SK-MEL-5 (cell line): ENCODE results near the gene DGLUCY. TPM values are rescaled to one million over a fixed set of nuclear protein-coding genes. Genes with fewer than 3 reads are reported as not detected.
"Not testable (repeated sequence)": the region's sequence is repeated elsewhere in the genome, so short reads cannot be mapped to it uniquely, and the experiment has no call there.

Source experiments
- DNase-seq: peaks from one replicate; pipeline ENCODE4 v3.0.0-alpha.2; 2016; ENCODE audit warnings: low read depth, low spot score
- in situ Hi-C: cut with HindIII; loops from 2 replicates; pipeline ENCODE4 v1.10.0; 2016; ENCODE audit warnings: low sequenced_read_pairs, high pct_unique_total_duplicates, low pct_unique_long_range_greater_than_20kb
- total RNA-seq: library from RNA; depleted of rRNA; stranded (reverse); fragments of >200 nt; shearing (Covaris generic); gene quantifications from 2 replicates; pipeline ENCODE4 v1.2.3, GENCODE V29; 2014

DGLUCY gene
- total RNA-seq, 1 experiment from 2014 or later: 10.1 TPM

DNA sequence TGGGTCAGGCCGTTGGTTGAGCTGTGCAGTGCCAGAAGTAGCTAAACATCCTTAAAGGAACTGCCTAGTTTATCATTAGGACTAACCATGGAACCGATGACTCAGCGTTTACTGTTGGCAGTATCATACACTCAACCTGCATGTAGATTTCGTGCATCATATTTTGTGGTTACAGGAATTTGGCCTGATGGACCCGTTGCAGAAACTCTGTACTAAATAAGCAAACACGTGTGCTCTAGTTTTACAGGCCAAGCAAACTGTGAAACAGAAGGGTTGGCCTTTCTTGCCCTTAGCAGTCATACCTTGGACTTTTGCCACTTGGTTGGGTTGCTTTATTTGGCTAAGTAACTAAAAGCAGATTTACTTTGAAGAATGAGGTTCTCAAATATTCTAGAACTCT lies 35.6 kb downstream of the DGLUCY start:
- in situ Hi-C loops: no loop called here
- no peak for DNase-seq

DNA sequence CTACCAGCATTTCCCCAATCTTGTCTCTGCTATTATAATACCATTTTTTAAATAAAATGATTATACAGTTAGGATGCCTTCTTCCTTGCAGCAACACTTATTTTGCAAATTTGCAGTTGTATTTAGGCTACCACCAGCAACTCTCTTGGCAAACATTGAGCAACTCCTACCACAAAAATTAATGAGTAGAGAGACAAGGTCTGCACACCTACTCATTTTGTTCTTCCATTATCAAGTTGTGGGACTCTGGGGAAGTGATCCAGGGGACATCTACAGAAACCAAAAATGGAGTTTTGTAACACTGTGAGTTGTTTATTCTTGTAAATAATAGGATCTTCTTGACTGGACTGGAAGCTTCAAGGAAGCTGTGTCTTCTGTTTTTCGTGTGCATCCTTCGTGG lies 38.6 kb downstream of the DGLUCY start:
- no peak for DNase-seq
- in situ Hi-C loops: loop anchor here (25.0 kb wide), 1 partner anchor 240 kb away; no protein-coding TSS in a partner anchor

DNA sequence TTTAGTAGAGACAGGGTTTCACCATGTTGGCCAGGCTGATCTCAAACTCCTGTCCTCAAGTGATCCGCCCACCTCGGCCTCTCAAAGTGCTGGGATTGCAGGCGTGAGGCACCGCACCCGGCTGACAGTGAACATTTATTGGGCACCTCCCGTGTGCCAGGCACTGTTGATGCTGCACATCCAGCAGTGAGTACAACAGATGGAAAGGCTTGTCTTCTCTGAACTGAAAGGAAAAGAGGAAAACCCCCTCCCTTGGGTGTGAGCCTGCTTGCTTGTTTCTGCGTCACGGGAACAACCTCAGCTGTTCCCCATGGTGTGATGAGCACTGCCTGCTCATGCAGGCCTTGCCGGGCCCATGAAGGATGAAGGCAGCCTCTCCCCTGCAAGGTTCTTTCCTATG lies 39.5 kb downstream of the DGLUCY start:
- in situ Hi-C loops: loop anchor here (25.0 kb wide), 1 partner anchor 241 kb away; no protein-coding TSS in a partner anchor

DNA sequence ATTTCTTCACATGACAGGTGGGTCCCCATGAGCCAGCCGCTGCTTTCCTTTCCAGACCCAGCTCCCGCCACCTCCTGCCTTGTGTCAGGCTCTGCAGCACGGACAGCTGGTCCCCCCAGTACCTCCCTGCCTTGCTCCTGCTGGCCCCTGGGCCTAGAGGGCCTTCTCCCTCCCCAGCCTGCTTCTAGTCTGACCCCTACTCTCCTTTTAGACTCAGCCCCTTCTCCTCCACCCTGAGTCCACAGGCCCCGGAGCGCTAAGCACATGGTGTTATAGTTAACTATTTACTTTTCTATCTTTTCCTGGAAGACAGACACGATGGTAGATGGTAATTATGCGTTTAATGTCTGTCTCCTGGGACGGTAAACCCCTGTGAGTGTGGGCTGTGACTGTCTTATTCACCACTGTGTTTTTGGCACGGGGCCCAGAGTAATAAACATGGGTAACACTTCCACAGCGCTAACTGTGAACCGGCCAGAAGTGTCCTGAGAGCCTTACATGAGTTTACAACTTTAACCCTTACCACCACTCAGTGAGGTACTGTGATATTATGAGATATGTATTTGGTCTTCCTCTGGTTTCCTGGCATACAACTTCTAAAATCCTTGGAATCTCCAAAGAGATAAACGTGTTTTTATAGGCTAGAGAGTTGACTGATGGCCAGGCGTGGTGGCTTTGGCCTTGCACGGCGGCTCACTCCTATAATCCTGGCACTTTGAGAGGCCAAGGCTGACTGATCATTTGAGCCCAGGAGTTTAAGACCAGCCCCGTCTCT lies 41.2 kb downstream of the DGLUCY start:
- no peak for DNase-seq
- in situ Hi-C loops: loop anchor here (25.0 kb wide), 1 partner anchor 243 kb away; no protein-coding TSS in a partner anchor

More for the DNA sequence above, 39.5 kb downstream of the DGLUCY start:
- DNase-seq: no peak

DNA sequence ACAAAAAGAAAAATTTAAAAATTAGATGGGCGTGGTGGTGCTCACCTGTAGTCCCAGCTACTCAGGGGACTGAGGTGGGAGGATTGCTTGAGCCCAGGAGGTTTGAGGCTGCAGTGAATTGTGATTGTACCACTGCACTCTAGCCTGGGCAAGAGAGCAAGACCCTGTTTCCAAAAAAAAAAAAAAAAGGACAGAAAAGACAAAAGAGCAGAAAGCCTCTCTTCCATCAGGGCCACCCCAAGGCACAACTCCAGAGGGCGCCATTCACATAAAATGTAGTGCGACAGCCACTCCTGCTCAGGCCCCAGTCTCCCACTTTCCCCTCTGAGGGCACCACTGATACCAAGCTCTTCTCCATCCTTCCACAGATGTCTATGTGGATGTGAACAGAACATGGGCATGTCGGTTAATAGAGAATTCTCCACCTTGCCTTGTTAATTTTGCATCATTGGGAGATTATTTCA lies 41.8 kb downstream of the DGLUCY start:
- no peak for DNase-seq
- in situ Hi-C loops: loop anchor here (25.0 kb wide), 1 partner anchor 243 kb away; no protein-coding TSS in a partner anchor

DNA sequence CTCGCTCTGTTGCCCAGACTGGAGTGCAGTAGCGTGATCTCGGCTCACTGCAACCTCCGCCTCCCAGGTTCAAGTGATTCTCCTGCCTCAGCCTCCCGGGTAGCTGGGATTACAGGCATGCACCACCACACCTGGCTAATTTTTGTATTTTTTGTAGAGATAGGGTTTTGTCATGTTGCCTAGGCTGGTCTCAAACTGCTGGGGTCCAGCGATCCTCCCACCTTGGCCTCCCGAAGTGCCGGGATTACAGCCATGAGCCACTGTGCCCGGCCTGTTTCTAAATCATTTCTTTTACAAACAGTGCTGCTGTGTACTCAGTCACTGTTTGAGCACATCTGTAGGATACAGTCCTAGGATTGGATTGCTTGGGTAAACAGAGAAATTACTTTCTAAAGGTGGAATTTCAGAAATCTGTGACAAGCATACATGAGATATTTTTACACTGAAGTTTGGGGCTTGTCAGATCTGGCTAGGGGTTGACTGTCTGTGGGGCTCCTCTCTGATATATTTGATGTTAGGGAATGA lies 42.3 kb downstream of the DGLUCY start:
- in situ Hi-C loops: loop anchor here (25.0 kb wide), 1 partner anchor 244 kb away; no protein-coding TSS in a partner anchor
- DNase-seq: not testable (repeated sequence)

DNA sequence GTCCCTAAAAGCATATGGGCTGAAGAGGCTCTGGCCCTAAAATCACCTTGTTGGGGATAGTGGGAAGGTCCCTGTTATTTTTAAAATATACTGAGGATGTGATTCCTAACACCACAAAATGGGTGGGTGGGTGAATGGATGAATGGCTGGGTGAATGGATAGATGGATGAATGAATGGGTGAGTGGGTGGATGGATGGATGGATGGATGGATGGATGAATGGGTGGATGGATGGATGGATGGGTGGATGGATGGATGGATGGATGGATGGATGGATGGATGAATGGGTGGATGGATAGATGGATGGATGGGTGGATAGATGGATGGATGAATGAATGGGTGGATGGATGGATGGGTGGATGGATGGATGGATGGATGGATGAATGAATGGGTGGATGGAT lies 43.0 kb downstream of the DGLUCY start:
- DNase-seq: not testable (repeated sequence)
- in situ Hi-C loops: loop anchor here (25.0 kb wide), 1 partner anchor 245 kb away; no protein-coding TSS in a partner anchor

DNA sequence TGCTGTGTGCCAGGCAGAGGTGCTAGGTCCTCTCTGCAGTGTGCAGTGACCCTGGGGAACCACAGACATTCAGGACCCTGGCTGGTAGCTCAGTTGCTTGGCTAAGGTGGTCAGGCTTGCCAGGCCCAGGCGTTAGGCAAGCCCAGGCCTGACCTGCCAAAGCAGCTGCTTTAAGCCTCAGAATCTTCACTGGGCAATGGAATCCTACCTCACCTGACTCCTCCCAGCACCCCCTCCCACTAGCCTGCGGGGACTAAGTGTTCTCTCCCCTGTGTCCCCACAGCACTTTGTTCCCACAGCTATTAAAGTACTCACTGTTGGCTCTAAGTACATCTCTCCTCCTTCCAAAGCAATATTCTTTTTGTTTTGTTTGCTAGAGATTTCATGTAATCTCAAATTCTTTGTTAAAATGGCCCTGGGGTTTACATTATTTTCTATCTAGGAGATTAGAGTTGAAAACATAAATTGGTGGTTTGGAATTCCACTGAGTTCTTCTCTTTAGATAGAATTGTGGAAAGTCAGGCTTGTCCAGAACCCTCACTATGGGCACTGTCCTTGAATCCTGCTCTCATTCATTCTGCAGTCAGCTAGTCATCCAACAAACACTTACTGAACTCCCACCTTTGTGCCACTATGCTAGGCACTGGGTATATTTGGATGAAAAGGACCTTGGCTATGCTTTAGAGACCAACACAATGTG lies 44.4 kb downstream of the DGLUCY start:
- in situ Hi-C loops: loop anchor here (25.0 kb wide), 1 partner anchor 246 kb away; no protein-coding TSS in a partner anchor
- DNase-seq: no peak

DNA sequence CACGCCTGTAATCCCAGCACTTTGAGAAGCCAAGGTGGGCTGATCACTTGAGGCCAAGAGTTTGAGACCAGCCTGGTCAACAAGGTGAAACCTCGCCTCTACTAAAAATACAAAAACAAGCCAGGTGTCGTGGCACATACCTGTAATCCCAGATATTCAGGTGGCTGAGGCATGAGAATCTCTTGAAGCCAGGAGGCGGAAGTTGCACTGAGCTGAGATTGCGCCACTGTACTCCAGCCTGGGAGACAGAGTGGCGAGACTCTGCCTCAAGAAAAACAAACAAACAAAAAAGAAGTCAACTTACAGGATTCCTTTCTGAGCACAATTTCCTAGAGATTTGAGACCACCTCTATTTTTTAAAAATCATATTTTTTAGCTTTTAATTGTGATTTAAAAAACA lies 45.3 kb downstream of the DGLUCY start:
- in situ Hi-C loops: loop anchor here (25.0 kb wide), 1 partner anchor 247 kb away; no protein-coding TSS in a partner anchor

DNA sequence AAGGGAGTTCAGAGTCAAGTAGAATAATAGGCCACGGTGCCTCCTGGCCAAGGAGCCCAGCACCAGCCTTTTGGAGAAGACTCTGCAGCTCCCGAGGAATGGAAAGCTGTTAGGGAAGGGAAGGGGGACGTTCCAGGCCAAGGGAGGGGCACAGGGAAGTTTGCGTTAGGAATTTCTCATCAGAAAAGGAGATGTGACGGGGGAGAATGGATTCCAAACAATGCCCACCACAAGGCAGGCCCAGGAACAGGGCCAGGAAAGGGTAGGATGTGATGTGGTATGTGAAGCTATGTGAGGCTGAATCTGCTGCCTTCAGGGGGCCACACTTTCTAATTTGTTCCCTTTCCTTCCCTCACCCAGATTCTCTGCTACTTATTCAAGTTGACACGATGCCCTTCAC lies 46.0 kb downstream of the DGLUCY start:
- DNase-seq: no peak
- in situ Hi-C loops: loop anchor here (25.0 kb wide), 1 partner anchor 248 kb away; no protein-coding TSS in a partner anchor

More for the DNA sequence above, 45.3 kb downstream of the DGLUCY start:
- no peak for DNase-seq

DNA sequence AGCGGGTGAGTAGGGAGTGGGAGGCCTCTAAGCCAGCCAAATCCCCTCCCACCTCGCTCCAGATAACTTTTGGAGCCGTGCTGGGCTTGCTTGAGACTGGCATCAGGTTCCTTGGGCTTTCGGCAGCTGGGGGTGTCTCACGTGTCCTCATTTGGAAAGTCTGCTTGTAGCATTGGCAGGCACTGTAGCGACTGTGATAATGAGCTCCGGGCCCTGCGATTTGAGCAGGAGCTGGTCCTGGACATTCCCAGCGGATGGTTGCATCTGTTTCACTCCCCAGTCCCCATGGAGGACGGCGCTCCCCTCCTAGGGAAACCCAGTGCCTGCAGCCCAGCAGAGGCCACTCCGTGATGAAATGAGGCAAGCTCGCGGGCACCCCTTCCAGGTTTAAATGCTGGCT lies 49.4 kb downstream of the DGLUCY start:
- in situ Hi-C loops: loop anchor here (25.0 kb wide), 1 partner anchor 251 kb away; no protein-coding TSS in a partner anchor

DNA sequence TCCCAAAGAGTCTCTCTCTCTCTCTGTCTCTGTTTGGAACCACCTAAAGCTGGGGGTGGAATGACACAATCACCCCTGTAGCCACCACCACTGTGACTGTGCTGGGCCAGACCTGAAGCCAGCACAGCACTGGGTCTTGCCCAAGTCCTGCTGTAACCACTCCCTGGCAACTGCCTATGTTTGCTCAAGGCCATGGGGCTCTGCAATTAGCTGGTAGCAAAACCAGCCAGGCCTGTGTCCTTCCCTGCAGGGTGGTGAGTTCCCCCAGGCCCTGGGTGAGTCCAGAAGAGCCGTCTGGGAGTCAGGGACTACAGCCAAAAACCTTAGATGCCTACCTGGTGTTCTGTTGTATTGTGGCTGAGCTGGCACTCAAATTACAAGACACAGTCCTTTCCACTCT lies 50.8 kb downstream of the DGLUCY start:
- in situ Hi-C loops: loop anchor here (25.0 kb wide), 1 partner anchor 252 kb away; no protein-coding TSS in a partner anchor
- DNase-seq: no peak

More for the DNA sequence above, 49.4 kb downstream of the DGLUCY start:
- DNase-seq: no peak

DNA sequence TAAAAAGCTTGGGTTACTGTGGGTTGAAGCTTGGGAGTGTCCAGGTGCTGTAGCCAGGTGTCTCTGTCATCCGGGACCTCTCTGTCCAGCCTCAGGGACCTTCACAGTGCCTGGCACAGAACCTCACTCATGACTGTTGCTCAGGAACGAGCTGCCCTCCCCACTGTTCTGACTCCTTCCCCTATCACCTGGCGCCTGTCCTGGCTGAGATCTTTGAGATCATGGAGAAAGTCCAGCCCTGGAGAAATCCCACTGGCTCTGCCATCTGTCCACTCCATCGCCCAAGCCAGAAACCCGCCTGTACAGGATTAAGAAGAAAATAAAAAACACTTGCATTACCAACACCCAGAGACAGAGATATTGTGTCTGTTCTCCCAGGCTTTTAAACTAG lies 53.5 kb downstream of the DGLUCY start:
- DNase-seq: no peak
- in situ Hi-C loops: loop anchor here (25.0 kb wide), 1 partner anchor 255 kb away; no protein-coding TSS in a partner anchor

DNA sequence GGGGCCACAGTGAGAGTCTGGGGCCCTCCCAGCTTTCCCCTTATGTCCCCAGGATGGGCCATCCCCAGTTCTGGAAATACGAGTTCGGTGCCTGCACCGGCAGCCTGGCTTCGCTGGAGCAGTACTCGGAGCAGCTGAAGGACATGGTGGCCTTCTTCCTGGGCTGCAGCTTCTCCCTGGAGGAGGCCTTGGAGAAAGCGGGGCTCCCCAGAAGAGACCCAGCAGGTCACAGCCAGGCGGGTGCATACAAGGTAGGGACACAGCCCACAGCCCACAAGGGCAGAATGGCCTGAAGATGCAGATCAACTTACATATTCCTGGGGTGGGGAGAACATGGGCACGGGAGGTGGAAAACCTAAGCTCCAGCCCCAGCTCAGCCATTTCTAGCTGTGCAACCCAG lies 56.1 kb downstream of the DGLUCY start:
- in situ Hi-C loops: loop anchor here (25.0 kb wide), 1 partner anchor 258 kb away; no protein-coding TSS in a partner anchor
- DNase-seq: no peak

DNA sequence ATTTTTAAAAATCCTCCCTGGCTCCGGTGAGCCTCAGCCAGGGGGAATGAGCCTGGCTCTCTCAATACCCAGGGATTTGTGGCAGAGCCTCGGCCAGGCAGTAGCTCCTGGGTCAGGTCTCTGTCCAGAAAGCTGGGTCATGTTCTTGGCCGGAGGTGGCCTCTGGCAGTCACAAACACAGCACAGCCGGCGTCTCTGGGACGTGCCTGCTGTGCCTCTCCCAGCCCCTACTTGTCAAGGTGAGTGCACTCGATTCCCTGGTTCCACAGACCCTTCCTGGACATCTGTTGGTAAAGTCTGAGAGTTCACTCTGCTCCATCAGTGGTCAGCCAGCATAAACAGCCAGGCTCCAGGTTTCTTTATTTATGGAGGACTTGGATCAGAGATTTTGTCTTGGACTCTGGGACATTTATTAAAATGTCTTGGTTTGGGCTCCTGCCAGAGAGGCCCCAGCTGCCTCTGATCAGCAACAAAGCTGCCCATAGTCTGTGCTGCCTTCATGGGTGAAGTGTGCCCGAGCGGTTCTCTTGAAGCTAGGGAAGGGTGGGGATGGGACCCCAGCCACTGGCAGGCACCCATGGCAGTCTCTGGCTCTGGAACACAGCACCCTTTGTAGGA lies 56.7 kb downstream of the DGLUCY start:
- DNase-seq: peak; percentile 76
- in situ Hi-C loops: loop anchor here (25.0 kb wide), 1 partner anchor 258 kb away; no protein-coding TSS in a partner anchor

DNA sequence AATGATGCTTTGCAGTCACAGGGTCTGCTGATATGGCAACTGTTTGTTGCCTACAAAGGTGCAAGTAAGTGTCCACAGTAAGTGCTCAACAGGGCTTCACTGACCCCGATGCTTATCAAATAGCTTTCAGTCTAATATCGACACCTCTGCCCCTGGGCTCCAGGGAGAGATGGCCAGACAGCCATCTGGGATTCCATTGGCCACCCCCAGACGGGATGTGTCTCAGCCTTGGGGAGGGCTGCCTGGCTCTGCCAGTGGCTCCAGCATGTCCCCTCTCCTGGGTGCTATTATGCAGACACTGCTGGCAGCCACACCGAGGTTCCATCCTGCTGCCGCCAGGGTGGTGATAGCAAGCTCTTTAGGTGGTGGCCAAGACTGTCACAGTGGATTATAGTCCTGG lies 57.4 kb downstream of the DGLUCY start:
- in situ Hi-C loops: loop anchor here (25.0 kb wide), 1 partner anchor 259 kb away; no protein-coding TSS in a partner anchor
- no peak for DNase-seq

DNA sequence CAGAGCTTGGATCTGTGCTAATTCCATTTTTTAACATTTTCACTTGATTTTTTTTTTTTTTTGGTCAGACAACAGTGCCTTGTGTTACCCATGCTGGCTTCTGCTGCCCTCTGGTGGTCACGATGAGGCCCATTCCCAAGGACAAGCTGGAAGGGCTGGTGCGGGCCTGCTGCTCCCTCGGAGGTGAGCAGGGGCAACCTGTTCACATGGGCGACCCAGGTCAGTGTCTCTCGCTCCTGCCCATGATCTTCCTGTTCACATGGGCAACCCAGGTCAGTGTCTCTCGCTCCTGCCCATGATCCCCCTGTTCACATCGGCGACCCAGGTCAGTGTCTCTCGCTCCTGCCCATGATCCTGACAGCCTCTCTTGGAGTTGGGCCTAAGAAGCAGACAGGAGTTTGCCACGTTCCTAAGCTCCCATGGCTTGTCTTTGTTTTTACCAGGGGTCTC lies 59.4 kb downstream of the DGLUCY start:
- peak; percentile 87 for DNase-seq
- in situ Hi-C loops: loop anchor here (25.0 kb wide), 1 partner anchor 261 kb away; no protein-coding TSS in a partner anchor
